Upper lobe of left lung (tissue), 6 donors: ENCODE results near the gene OLIG3. TPM values are rescaled to one million over a fixed set of nuclear protein-coding genes. Genes with fewer than 3 reads are reported as not detected.

ENCODE experiments used
- ATAC-seq, 2 donors: fragments of 200-7000 bp; cut with Tn5 transposase; one replicate each; pipeline ENCODE4 v1.9.1; 2022; ENCODE audit warnings: mild to moderate bottlenecking in 2 of 2, moderate library complexity in 2 of 2; ENCODE audit not compliant: low FRiP score in 2 of 2
- DNase-seq, 2 donors: peaks; one replicate each; pipeline ENCODE4 v3.0.0-alpha.2; 2019 to 2020
- H3K27ac ChIP-seq, 4 donors: fragments of 200-600 bp; sonication (generic); one replicate each; pipeline ENCODE4 v1.5.1; 2016 to 2019
- H3K27me3 ChIP-seq, 4 donors: fragments of 200-600 bp; sonication (generic); one replicate each; pipeline ENCODE4 v1.5.1; 2017 to 2019
- H3K36me3 ChIP-seq, 4 donors: fragments of 200-600 bp; sonication (generic); one replicate each; pipeline ENCODE4 v1.5.1; 2016 to 2019
- H3K4me1 ChIP-seq, 4 donors: fragments of 200-600 bp; sonication (generic); one replicate each; pipeline ENCODE4 v1.5.1; 2018 to 2019
- H3K4me3 ChIP-seq, 4 donors: fragments of 200-600 bp; sonication (generic); one replicate each; pipeline ENCODE4 v1.5.1; 2017 to 2019; ENCODE audit warnings: mild to moderate bottlenecking in 2 of 4, moderate library complexity in 1 of 4
- H3K9me3 ChIP-seq, 4 donors: fragments of 200-600 bp; sonication (generic); one replicate each; pipeline ENCODE4 v1.5.1; 2018 to 2019
- EP300 ChIP-seq, 4 donors: sonication (generic); formaldehyde crosslinking; IDR thresholded peaks; one replicate each; pipeline ENCODE4 v1.5.1; 2017; ENCODE audit warnings: antibody characterized with exemption in 4 of 4, control low read depth in 2 of 4
- POLR2A ChIP-seq, 4 donors: fragments of 450-650 bp; IDR thresholded peaks; one replicate each; pipeline ENCODE4 v1.5.1; 2016 to 2017; ENCODE audit warnings: antibody characterized with exemption in 4 of 4, mild to moderate bottlenecking in 2 of 4
- POLR2AphosphoS5 ChIP-seq, 2 donors: sonication (generic); formaldehyde crosslinking; IDR thresholded peaks; one replicate each; pipeline ENCODE4 v1.5.1; 2017; ENCODE audit warnings: antibody characterized with exemption in 2 of 2
- whole genome bisulfite sequencing, 2 donors: methylation state at CpG; one replicate each; pipeline ENCODE4 v1.1.5; 2017 to 2018; 5-methylcytosine and 5-hydroxymethylcytosine counted together
- total RNA-seq, 6 donors: library from RNA; depleted of rRNA in 4 of 6; stranded (reverse); fragments of >200 nt in 4 of 6; gene quantifications; one replicate each; pipeline versions ENCODE4 v1.1.0 to v1.2.1, GENCODE V29; 2016 to 2021
- TF ChIP-seq, protein P1 (sequence below), 6 experiments: fragments of 450-650 bp in 4 of 6; fragments of 200-600 bp in 2 of 6; sonication (generic) in 2 of 6; IDR thresholded peaks; one replicate each; pipeline ENCODE4 v1.5.1; 2016 to 2019; ENCODE audit warnings: antibody characterized with exemption in 6 of 6
- donor health status: DM: no; HTN: no; CAD: no; lungs with moderate emphysema.
- donor health status: DM: no; HTN: yes; CAD: no; lungs with severe emphysema.

Gene OLIG3
- total RNA-seq, 6 donors from 2014 or later = not detected

DNA sequence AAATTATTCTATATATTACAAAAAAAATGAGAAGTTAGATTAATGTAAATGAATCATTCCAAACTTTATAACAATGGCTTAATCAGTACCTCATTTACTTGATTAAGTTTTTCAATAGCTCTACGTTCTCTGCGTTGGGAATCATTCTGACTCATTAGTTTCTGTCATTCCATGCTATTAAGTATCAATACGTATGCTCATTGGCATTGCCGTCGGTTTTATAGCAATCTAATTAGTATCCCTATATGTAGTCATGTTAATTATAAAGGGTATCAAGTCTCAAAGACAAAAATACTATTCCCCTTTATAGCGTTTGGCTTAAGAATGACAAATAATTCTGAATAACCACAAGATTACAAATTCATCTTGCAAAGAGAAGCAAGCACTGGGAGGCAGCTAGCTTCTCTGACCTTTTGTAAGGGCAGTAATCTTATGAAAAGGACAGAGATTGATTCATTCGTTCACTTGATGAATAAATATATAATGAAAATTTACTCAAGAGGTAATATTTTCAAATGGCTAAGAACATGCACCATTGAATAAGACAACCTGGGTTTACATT, 41.8 kb downstream of the OLIG3 start:
- TF ChIP-seq, protein P1, sequence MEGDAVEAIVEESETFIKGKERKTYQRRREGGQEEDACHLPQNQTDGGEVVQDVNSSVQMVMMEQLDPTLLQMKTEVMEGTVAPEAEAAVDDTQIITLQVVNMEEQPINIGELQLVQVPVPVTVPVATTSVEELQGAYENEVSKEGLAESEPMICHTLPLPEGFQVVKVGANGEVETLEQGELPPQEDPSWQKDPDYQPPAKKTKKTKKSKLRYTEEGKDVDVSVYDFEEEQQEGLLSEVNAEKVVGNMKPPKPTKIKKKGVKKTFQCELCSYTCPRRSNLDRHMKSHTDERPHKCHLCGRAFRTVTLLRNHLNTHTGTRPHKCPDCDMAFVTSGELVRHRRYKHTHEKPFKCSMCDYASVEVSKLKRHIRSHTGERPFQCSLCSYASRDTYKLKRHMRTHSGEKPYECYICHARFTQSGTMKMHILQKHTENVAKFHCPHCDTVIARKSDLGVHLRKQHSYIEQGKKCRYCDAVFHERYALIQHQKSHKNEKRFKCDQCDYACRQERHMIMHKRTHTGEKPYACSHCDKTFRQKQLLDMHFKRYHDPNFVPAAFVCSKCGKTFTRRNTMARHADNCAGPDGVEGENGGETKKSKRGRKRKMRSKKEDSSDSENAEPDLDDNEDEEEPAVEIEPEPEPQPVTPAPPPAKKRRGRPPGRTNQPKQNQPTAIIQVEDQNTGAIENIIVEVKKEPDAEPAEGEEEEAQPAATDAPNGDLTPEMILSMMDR (IDR thresholded peaks at IDR 0.05) = no peak
- TF ChIP-seq EP300 (IDR thresholded peaks at IDR 0.05) (no peak), POLR2AphosphoS5 (IDR thresholded peaks at IDR 0.05) (no peak), POLR2A (IDR thresholded peaks at IDR 0.05) (no peak)
- H3K4me1 ChIP-seq = no peaks in the 10 kb centered on the region
- ATAC-seq = no peak
- H3K36me3 ChIP-seq = no peaks in the 10 kb centered on the region
- 63 to 88% methylated on average over 7 of the region's 7 CpGs for WGBS, 2 donors
- H3K27ac ChIP-seq = no peak overlapping the region
- H3K27me3 ChIP-seq = no peaks in the 10 kb centered on the region
- no peak overlapping the region for H3K4me3 ChIP-seq
- no peak for DNase-seq
- no peaks in the 10 kb centered on the region for H3K9me3 ChIP-seq

DNA sequence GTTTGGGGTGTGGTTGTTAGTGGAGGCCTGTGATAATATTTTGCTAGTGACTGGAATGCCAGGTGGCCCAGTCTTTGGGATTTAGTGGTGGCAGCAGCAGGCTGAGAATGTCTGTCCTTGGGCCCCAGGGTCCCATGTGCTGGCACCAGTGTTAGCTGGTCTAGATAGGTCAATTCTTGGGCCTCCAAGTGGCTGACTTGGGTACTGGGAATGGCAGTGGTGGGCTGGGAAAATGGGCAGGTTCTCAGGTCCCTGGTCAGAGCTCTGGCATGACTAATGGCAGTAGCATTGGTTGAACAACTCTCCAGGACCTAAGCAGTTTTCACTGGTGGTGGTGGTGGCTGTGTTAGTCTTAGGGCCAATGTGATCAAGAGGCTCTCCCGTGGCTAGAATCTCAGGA, 50.3 kb downstream of the OLIG3 start:
- WGBS, 2 donors = 29 to 100% methylated on average over 1 of the region's 1 CpG
- DNase-seq (no peak), ATAC-seq (no peak)
- H3K4me3 ChIP-seq = no peak overlapping the region
- TF ChIP-seq POLR2A (IDR thresholded peaks at IDR 0.05) = no peak
- TF ChIP-seq POLR2AphosphoS5 (IDR thresholded peaks at IDR 0.05) = no peak
- no peak for TF ChIP-seq EP300 (IDR thresholded peaks at IDR 0.05)
- TF ChIP-seq, protein P1 (IDR thresholded peaks at IDR 0.05) = no peak
- no peaks in the 10 kb centered on the region for H3K36me3 ChIP-seq
- H3K9me3 ChIP-seq = no peaks in the 10 kb centered on the region
- H3K4me1 ChIP-seq = no peaks in the 10 kb centered on the region
- H3K27me3 ChIP-seq = no peaks in the 10 kb centered on the region
- H3K27ac ChIP-seq = no peak overlapping the region
